ENCODE measurements around the gene PRDM8. TPM values are rescaled to one million over a fixed set of nuclear protein-coding genes. Genes with fewer than 3 reads are reported as not detected.

The PRDM8 gene
- total RNA-seq, 4 donors from 2014 or later, result 1.3 to 5.4 (median 2.4) TPM

- intact Hi-C loops (cut with DNase I), result no loop called here
- no peak for TF ChIP-seq POLR2A (IDR thresholded peaks at IDR 0.05)
- TF ChIP-seq CTCF (IDR thresholded peaks at IDR 0.05), result no peak
Measured at GRCh38 chr4:80165855-80166254, 31.4 kb upstream of the PRDM8 start.

GRCh38 chr4:80171251-80171650, 26.1 kb upstream of the PRDM8 start:
- no peak overlapping the region for H3K4me3 ChIP-seq (replicated peaks in 1 of 3)
- H3K9me3 ChIP-seq, result no peaks in the 10 kb centered on the region
- H3K27me3 ChIP-seq, result no peaks in the 10 kb centered on the region
- TF ChIP-seq POLR2A (IDR thresholded peaks at IDR 0.05) (no peak), CTCF (IDR thresholded peaks at IDR 0.05) (no peak)
- no peaks in the 10 kb centered on the region for H3K4me1 ChIP-seq
- 69 to 89% methylated on average over 1 of the region's 1 CpG for WGBS, 2 donors
- intact Hi-C loops (cut with DNase I), result no loop called here
- no peaks in the 10 kb centered on the region for H3K36me3 ChIP-seq
- no peak for DNase-seq
- H3K27ac ChIP-seq, result no peak overlapping the region

More at GRCh38 chr4:80165855-80166254, 31.4 kb upstream of the PRDM8 start:
- H3K4me3 ChIP-seq (replicated peaks in 1 of 3), result no peak overlapping the region
- H3K36me3 ChIP-seq, result no peaks in the 10 kb centered on the region
- H3K27ac ChIP-seq, result no peak overlapping the region
- no peaks in the 10 kb centered on the region for H3K9me3 ChIP-seq
- DNase-seq, result no peak
- H3K27me3 ChIP-seq, result no peaks in the 10 kb centered on the region
- no peaks in the 10 kb centered on the region for H3K4me1 ChIP-seq

- intact Hi-C loops (cut with DNase I), result no loop called here
Measured at GRCh38 chr4:80171656-80172055, 25.6 kb upstream of the PRDM8 start.

GRCh38 chr4:80172203-80172602, 25.1 kb upstream of the PRDM8 start:
- no peak overlapping the region for H3K27ac ChIP-seq
- TF ChIP-seq POLR2A (IDR thresholded peaks at IDR 0.05) (no peak), CTCF (IDR thresholded peaks at IDR 0.05) (no peak)
- WGBS, 2 donors, result 73 to 77% methylated on average over 2 of the region's 2 CpGs
- intact Hi-C loops (cut with DNase I), result no loop called here
- no peak for DNase-seq
- H3K4me1 ChIP-seq, result no peaks in the 10 kb centered on the region
- H3K4me3 ChIP-seq (replicated peaks in 1 of 3), result no peak overlapping the region
- no peaks in the 10 kb centered on the region for H3K36me3 ChIP-seq
- H3K9me3 ChIP-seq, result no peaks in the 10 kb centered on the region
- no peaks in the 10 kb centered on the region for H3K27me3 ChIP-seq

More at GRCh38 chr4:80171656-80172055, 25.6 kb upstream of the PRDM8 start:
- Histone ChIP-seq H3K4me3 (replicated peaks in 1 of 3) (no peak overlapping the region), H3K27me3 (no peaks in the 10 kb centered on the region), H3K9me3 (no peaks in the 10 kb centered on the region), H3K27ac (no peak overlapping the region), H3K36me3 (no peaks in the 10 kb centered on the region), H3K4me1 (no peaks in the 10 kb centered on the region)
- WGBS, 2 donors, result 79 to 81% methylated on average over 3 of the region's 3 CpGs
- TF ChIP-seq POLR2A (IDR thresholded peaks at IDR 0.05) (no peak), CTCF (IDR thresholded peaks at IDR 0.05) (no peak)
- DNase-seq, result no peak

- Histone ChIP-seq H3K27me3 (no peaks in the 10 kb centered on the region), H3K4me3 (replicated peaks in 1 of 3) (no peak overlapping the region), H3K36me3 (no peaks in the 10 kb centered on the region), H3K9me3 (no peaks in the 10 kb centered on the region), H3K27ac (no peak overlapping the region), H3K4me1 (no peaks in the 10 kb centered on the region)
- intact Hi-C loops (cut with DNase I), result no loop called here
- TF ChIP-seq CTCF (IDR thresholded peaks at IDR 0.05), result no peak
- no peak for TF ChIP-seq POLR2A (IDR thresholded peaks at IDR 0.05)
- DNase-seq, result no peak
Measured at GRCh38 chr4:80173401-80173800, 23.9 kb upstream of the PRDM8 start.

Data from thyroid gland (tissue), 4 donors.